ENCODE measurements around the gene ENPP1.
A peak's percentile ranks its signal among the peaks of the same experiment; 100 is the strongest.
"Not testable (repeated sequence)": the region's sequence is repeated elsewhere in the genome, so short reads cannot be mapped to it uniquely, and the experiment has no call there.

Gene ENPP1

GRCh38 chr6:131900231-131900630, 92.4 kb downstream of the ENPP1 start:
- DNase-seq (ENCODE audit: low read depth), result no peak
- TF ChIP-seq, protein P1, sequence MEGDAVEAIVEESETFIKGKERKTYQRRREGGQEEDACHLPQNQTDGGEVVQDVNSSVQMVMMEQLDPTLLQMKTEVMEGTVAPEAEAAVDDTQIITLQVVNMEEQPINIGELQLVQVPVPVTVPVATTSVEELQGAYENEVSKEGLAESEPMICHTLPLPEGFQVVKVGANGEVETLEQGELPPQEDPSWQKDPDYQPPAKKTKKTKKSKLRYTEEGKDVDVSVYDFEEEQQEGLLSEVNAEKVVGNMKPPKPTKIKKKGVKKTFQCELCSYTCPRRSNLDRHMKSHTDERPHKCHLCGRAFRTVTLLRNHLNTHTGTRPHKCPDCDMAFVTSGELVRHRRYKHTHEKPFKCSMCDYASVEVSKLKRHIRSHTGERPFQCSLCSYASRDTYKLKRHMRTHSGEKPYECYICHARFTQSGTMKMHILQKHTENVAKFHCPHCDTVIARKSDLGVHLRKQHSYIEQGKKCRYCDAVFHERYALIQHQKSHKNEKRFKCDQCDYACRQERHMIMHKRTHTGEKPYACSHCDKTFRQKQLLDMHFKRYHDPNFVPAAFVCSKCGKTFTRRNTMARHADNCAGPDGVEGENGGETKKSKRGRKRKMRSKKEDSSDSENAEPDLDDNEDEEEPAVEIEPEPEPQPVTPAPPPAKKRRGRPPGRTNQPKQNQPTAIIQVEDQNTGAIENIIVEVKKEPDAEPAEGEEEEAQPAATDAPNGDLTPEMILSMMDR (conservative IDR thresholded peaks at IDR 0.05; ENCODE audit: low read length), result no peak
- H3K4me3 ChIP-seq (ENCODE audit: low read length), result no peak overlapping the region

DNA sequence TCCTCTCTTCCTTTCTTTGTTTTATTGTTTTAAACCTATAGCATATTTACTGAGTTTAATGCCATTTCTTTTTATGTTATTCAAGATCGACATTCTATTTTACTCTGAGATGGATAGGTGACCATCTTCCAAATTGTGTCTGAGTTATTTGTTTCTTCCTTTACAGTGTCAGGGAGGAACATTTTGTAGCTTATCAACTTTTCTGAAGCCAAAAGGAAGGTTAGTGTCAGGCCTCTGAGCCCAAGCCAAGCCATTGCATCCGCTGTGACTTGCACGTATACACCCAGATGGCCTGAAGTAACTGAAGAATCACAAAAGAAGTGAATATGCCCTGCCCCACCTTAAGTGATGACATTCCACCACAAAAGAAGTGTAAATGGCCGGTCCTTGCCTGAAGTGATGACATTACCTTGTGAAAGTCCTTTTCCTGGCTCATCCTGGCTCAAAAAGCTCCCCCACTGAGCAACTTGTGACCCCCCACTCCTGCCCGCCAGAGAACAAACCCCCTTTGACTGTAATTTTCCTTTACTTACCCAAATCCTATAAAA, 93.6 kb downstream of the ENPP1 start:
- DNase-seq (ENCODE audit: low read depth); H3K4me3 ChIP-seq (ENCODE audit: low read length): not testable (repeated sequence)

DNA sequence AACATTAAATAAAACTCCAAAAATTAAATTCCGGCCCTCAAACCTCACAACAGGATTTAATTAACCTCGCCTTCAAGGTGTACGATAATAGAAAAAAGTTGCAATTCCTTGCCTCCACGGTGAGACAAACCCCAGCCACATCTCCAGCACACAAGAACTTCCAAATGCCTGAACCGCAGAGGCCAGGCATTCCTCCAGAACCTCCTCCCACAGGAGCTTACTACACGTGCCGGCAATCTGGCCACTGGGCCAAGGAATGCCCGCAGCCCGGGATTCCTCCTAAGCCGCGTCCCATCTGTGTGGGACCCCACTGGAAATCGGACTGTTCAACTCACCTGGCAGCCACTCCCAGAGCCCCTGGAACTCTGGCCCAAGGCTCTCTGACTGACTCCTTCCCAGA, 95.9 kb downstream of the ENPP1 start:
- peak; percentile 42 for DNase-seq (ENCODE audit: low read depth)
- H3K4me3 ChIP-seq (ENCODE audit: low read length), result not testable (repeated sequence)

GRCh38 chr6:131908787-131909186, 101.0 kb downstream of the ENPP1 start:
- DNase-seq (ENCODE audit: low read depth); H3K4me3 ChIP-seq (ENCODE audit: low read length): not testable (repeated sequence)

DNA sequence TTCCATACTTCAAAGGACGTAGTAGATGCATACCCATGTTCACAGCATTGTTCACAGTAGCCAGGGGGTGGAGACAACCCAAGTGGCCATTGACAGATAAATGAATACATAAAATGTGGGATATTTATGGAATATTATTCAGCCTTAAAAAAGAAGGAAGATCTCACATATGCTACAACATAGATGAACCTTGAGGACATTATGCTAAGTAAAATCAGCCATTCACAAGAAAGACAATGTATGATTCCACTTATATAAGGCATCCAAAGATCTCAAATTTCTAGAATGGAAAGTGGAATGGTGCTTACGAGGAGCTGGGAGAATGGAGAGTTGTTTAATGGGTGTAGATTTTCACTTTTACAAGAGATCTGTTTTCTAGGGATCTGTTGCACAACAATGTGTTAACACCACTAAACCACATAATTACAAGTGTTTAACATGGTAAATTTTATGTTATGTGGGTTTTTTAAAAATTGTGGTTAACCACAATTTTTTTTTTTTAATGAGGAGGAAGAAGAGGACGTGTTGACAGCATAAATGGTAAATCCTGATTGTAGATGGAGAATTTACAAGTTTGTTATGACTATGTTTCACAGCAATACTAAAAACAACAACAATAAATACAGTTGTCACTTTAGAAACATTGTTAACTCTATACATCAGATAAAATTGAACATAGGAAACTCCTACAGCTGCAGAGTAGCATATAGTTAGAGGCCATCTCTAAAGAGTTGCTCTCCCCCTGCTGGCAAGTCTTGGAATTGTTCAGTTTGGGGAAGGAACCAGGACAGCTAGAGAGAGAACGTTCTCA, 101.8 kb downstream of the ENPP1 start:
- peak; percentile 69 for DNase-seq (ENCODE audit: low read depth)
- H3K4me3 ChIP-seq (ENCODE audit: low read length), result no peak overlapping the region
- TF ChIP-seq, protein P1 (conservative IDR thresholded peaks at IDR 0.05; ENCODE audit: low read length), result peak; percentile 98

DNA sequence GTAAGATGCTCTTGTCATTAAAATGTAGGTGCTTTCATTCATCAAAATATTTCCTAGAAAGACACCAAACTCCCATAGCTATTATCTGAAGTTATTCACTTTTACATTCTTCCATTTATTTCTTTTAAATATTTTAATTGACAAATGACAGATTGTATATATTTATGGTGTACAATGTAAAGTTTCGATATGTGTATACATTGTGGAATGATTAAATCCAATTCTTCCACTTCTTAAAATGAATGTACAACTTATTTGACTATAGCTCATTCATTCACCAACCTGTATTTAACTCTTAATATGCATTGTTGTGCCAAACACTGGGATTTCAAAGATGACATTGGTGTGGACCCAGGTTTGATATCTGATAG, 102.4 kb downstream of the ENPP1 start:
- DNase-seq (ENCODE audit: low read depth), result no peak
- H3K4me3 ChIP-seq (ENCODE audit: low read length), result no peak overlapping the region
- TF ChIP-seq, protein P1 (conservative IDR thresholded peaks at IDR 0.05; ENCODE audit: low read length), result no peak

GRCh38 chr6:131910956-131911355, 103.1 kb downstream of the ENPP1 start:
- no peak overlapping the region for H3K4me3 ChIP-seq (ENCODE audit: low read length)
- no peak for DNase-seq (ENCODE audit: low read depth)
- TF ChIP-seq, protein P1 (conservative IDR thresholded peaks at IDR 0.05; ENCODE audit: low read length), result no peak

DNA sequence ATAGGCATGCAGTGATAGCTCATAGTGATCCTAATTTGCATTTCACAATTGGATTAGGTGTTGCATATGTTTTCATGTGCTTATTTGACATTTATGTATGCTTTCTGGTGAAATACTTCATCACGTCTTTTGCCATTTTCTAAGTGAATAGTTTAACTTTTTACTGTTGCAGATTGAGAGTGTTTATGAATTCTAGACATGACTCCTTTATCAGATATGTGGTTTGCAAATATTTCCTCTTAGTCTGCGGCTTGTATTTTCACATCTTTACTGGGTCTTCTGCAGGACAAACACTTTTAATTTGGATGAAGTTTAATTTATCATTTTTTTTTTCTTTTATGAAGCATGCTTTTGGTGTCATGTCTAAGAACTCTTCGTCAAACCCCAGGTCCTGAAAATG, 104.1 kb downstream of the ENPP1 start:
- H3K4me3 ChIP-seq (ENCODE audit: low read length), result no peak overlapping the region
- TF ChIP-seq, protein P1 (conservative IDR thresholded peaks at IDR 0.05; ENCODE audit: low read length), result no peak
- DNase-seq (ENCODE audit: low read depth), result no peak
